ENCODE measurements around the gene ROBO1. TPM values are rescaled to one million over a fixed set of nuclear protein-coding genes. Genes with fewer than 3 reads are reported as not detected.
"Not testable (repeated sequence)": the region's sequence is repeated elsewhere in the genome, so short reads cannot be mapped to it uniquely, and the experiment has no call there.

Gene ROBO1
- total RNA-seq, 8 experiments from 2014 or later = 45.0 to 147 (median 67.8) TPM

DNA sequence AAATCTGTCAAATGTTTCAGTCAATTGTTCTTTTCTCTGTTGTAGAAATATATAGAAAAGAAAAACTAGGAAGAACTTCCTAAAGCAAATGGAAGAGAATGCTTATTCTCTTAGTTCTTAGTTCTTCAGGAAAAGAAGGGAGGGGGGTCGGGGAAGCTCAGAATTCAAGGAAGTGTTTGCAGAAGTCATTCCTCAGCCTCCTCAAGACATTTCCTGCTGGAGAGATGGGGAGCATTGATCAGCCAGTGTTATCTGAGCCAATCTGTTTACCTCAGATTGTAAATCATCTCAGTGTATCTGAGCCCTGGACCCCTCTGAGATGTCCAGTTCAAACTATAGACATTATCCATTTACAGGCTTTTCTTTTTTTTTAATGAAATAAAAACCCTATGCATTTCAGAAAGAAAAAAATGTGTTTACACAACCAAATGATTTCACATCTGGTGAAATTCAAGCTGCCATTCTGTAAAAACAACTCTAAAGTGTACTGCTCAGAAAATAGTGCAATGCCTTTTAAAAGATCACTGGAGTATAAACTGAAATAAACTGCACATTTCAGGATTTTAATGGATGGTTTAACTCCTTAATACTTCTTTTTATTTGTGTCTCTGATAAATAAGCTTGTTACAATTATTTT is 460.7 kb downstream of the ROBO1 start:
- ATAC-seq (replicated peaks in 6 of 8) = peak in 2 of 8 experiments; percentile 42 to 59

DNA sequence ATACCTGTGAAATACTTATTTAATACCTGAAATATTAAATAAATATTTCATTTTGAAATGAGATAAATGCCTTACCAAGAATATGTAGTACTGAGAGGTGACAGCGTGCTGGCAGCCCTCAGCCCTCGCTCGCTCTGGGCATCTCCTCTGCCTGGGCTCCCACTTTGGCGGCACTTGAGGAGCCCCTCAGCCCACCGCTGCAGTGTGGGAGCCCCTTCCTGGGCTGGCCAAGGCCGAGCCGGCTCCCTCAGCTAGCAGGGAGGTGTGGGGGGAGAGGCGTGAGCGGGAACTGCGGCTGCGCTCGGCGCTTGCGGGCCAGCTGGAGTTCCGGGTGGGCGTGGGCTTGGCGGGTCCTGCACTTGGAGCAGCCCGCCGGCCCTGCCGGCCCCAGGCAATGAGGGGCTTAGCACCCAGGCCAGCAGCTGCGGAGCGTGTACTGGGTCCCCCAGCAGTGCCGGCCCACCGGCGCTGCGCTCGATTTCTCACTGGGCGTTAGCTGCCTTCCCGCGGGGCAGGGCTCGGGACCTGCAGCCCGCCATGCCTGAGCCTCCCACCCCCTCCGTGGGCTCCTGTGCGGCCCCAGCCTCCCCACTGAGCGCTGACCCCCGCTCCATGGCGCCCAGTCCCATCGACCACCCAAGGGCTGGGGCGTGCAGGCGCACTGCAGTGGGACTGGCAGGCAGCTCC is 467.7 kb downstream of the ROBO1 start:
- H3K4me3 ChIP-seq; ATAC-seq (replicated peaks in 6 of 8); H3K4me1 ChIP-seq (replicated peaks in 1 of 2); H3K27ac ChIP-seq; in situ Hi-C loops (cut with MboI; ENCODE audit: low pct_unique_long_range_greater_than_20kb in 2 of 9, low sequenced_read_pairs in 9 of 9, unreplicated experiment in 9 of 9): not testable (repeated sequence)
- 74 to 100% (median 84%) methylated on average over 1 to 7 of the region's 40 CpGs; no CpG with 5 or more reads in 2 of the 10 experiments for whole genome bisulfite sequencing, 10 experiments

More for the DNA sequence above, 460.7 kb downstream of the ROBO1 start:
- WGBS, 10 experiments = 0 to 60% (median 16%) methylated on average over 1 of the region's 1 CpG; no CpG with 5 or more reads in 2 of the 10 experiments
- H3K27ac ChIP-seq = no peak overlapping the region
- H3K4me1 ChIP-seq (replicated peaks in 1 of 2) = peaks cover 0 to 6% of the 10 kb centered on the region in 2 donors
- H3K4me3 ChIP-seq = no peak overlapping the region
- in situ Hi-C loops (cut with MboI; ENCODE audit: low pct_unique_long_range_greater_than_20kb in 2 of 9, low sequenced_read_pairs in 9 of 9, unreplicated experiment in 9 of 9) = no loop called here

DNA sequence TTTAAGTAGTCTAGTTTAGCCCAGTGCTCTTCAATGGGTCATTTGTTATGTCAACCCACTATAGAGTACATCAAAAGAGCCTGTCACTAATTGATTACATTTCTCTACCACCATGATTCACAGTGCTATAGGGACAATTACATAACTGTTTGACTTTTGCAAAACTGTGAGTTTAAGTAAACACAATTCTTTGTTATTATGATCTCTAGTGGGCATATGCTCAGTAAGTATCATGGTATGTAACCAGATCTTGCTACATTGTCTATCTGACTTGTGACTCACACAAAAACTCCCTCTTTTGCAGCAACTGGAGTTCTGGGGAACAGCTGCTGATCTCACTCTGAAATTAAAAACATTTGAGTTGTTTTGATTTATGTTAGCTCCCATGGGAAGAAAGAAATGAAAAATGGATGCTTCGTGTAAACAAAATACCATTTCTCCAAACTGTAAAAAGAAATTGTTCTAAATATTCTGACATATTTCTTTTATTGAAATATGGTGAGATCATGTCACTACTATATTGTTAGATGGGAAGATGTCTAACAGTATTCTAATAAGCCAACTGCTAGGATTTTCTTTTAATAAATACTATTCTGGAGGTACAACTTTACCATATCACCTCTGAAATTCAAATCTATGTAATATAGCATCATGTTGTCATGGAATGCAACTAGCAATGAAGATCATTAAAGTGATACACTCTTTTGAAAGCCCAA is 470.4 kb downstream of the ROBO1 start:
- Histone ChIP-seq H3K4me3 (no peak overlapping the region), H3K27ac (no peak overlapping the region), H3K4me1 (replicated peaks in 1 of 2) (peaks cover 6 to 10% of the 10 kb centered on the region in 2 donors)
- WGBS, 10 experiments = 0 to 67% (median 8%) methylated on average over 1 of the region's 1 CpG; no CpG with 5 or more reads in 2 of the 10 experiments
- in situ Hi-C loops (cut with MboI; ENCODE audit: low pct_unique_long_range_greater_than_20kb in 2 of 9, low sequenced_read_pairs in 9 of 9, unreplicated experiment in 9 of 9) = no loop called here
- peak; percentile 63 to 97 (median 92) for ATAC-seq (replicated peaks in 6 of 8)

DNA sequence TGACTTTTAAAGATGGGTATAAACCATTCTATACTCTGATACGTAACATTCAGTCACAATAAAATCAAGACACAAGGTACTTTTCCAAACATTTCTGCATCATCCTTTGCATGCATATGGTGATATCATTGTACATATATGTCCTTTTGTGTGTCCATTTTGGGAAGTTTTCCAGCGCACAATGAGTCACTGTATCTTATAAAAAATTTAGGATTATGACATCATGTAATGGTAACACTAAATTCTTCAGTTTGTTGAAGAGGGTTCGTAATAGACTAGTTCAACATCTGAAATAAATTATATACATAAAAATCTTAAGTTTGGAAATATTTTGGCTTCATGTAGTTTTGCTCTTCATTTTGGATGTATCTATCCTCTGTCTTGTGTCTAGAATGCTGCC is 480.9 kb downstream of the ROBO1 start:
- H3K4me1 ChIP-seq (replicated peaks in 1 of 2) = no peaks in the 10 kb centered on the region
- no peak for ATAC-seq (replicated peaks in 6 of 8)
- WGBS, 10 experiments = 56 to 100% (median 83%) methylated on average over 2 to 3 of the region's 3 CpGs; no CpG with 5 or more reads in 1 of the 10 experiments
- in situ Hi-C loops (cut with MboI; ENCODE audit: low pct_unique_long_range_greater_than_20kb in 2 of 9, low sequenced_read_pairs in 9 of 9, unreplicated experiment in 9 of 9) = no loop called here
- H3K4me3 ChIP-seq = no peak overlapping the region
- no peak overlapping the region for H3K27ac ChIP-seq

DNA sequence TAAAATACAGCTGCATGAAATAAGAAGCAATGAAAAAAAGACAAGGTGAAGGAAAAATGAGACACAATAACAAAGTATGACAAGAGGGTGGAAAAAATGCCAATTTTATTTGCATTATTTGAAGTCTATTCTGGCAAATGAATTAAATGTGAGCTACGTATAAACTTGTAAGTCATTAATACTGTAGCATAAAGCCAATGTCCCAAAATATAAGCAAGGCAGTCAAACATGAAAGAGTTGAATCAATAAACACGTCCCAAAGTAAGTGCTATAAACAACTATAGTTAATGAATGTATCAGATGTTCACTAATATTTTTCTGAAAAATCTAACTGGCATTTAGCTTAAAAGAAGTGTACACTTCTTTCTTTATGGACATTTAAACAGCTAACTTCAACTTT is 481.9 kb downstream of the ROBO1 start:
- Histone ChIP-seq H3K4me3 (no peak overlapping the region), H3K27ac (no peak overlapping the region), H3K4me1 (replicated peaks in 1 of 2) (no peaks in the 10 kb centered on the region)
- no peak for ATAC-seq (replicated peaks in 6 of 8)
- in situ Hi-C loops (cut with MboI; ENCODE audit: low pct_unique_long_range_greater_than_20kb in 2 of 9, low sequenced_read_pairs in 9 of 9, unreplicated experiment in 9 of 9) = no loop called here
- 52 to 100% (median 82%) methylated on average over 1 to 2 of the region's 2 CpGs for WGBS, 10 experiments

DNA sequence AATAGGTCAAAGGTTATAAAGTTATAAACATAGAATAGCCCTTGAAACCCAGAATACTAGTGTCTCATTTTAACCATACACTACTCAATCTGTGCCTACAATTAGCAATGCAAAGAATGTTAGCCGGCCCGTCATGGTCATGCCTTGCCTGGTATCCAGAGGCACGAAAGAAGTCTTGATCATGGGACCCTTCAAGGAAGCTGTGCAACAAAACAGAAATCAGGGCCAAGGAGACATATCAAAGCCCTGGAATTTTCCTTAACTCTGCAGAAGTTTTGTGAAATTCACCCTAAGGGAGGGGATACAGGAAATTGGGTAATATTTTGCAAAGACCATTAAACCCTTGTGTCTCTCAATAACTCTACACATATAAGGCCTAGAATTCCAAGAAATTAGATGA is 482.4 kb downstream of the ROBO1 start:
- 80 to 95% (median 89%) methylated on average over 1 to 3 of the region's 3 CpGs; no CpG with 5 or more reads in 5 of the 10 experiments for WGBS, 10 experiments
- H3K4me3 ChIP-seq = no peak overlapping the region
- in situ Hi-C loops (cut with MboI; ENCODE audit: low pct_unique_long_range_greater_than_20kb in 2 of 9, low sequenced_read_pairs in 9 of 9, unreplicated experiment in 9 of 9) = no loop called here
- no peak overlapping the region for H3K27ac ChIP-seq
- no peak for ATAC-seq (replicated peaks in 6 of 8)
- no peaks in the 10 kb centered on the region for H3K4me1 ChIP-seq (replicated peaks in 1 of 2)

DNA sequence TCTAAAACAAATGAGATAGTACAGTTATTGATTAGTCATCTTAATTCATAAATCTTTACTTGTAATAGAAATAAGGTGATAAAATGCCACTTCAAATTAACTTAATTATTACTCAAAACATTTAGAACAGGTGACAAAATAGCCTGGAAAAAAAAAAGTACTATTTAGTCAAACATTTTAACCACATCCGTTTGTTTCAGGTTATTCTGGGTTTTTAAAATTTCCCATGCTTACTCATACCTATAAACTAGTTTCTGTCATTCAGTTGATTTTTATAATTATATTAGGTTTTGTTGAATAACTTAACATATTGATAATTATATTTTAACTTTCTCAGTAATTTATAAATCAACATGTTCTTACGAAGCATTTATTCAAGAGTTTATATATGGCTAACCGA is 483.0 kb downstream of the ROBO1 start:
- no peak for ATAC-seq (replicated peaks in 6 of 8)
- 82 to 100% (median 93%) methylated on average over 2 to 3 of the region's 3 CpGs for WGBS, 10 experiments
- H3K27ac ChIP-seq = no peak overlapping the region
- in situ Hi-C loops (cut with MboI; ENCODE audit: low pct_unique_long_range_greater_than_20kb in 2 of 9, low sequenced_read_pairs in 9 of 9, unreplicated experiment in 9 of 9) = no loop called here
- no peaks in the 10 kb centered on the region for H3K4me1 ChIP-seq (replicated peaks in 1 of 2)
- no peak overlapping the region for H3K4me3 ChIP-seq

DNA sequence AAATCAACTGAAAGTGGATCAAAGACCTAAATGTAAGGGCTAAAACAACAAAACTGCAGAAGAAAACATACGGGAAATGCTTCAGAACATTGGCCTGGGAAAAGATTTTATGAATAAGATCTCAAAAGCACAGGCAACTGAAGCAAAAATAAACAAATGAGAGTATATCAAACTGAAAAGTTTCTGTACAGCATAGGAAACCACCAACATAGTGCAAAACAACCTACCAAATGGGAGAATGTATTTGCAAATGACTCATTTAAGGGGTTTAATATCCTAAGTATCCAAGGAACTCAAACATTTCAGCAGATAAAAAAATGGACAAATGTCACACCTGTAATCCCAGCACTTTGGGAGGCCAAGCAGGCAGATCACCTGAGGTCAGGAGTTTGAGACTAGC is 489.1 kb downstream of the ROBO1 start:
- no peaks in the 10 kb centered on the region for H3K4me1 ChIP-seq (replicated peaks in 1 of 2)
- ATAC-seq (replicated peaks in 6 of 8) = no peak
- in situ Hi-C loops (cut with MboI; ENCODE audit: low pct_unique_long_range_greater_than_20kb in 2 of 9, low sequenced_read_pairs in 9 of 9, unreplicated experiment in 9 of 9) = no loop called here
- 33 to 100% (median 81%) methylated on average over 1 of the region's 1 CpG; no CpG with 5 or more reads in 2 of the 10 experiments for WGBS, 10 experiments
- H3K4me3 ChIP-seq = no peak overlapping the region
- H3K27ac ChIP-seq = no peak overlapping the region

DNA sequence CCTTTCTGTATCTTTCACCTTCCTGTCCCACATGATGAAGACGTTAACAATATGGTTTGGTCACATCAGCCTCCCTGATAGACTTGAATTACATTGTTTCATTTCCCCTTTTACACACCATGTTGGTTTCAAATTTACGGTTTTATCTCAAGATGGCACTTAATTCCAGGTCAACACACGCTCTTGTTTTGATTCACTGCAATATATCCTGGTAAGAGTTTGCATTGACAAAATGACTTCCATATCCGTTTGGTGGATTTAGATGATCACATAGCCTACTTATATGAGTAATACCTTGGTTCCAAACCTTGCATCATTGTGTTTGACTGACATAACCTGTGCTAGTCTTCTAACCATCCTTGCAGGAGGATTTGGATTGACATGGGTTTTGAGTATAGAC is 499.4 kb downstream of the ROBO1 start:
- peaks cover 0 to 3% of the 10 kb centered on the region in 2 donors for H3K4me1 ChIP-seq (replicated peaks in 1 of 2)
- H3K4me3 ChIP-seq = no peak overlapping the region
- WGBS, 10 experiments = 44 to 96% (median 94%) methylated on average over 3 to 4 of the region's 4 CpGs; no CpG with 5 or more reads in 1 of the 10 experiments
- H3K27ac ChIP-seq = no peak overlapping the region
- in situ Hi-C loops (cut with MboI; ENCODE audit: low pct_unique_long_range_greater_than_20kb in 2 of 9, low sequenced_read_pairs in 9 of 9, unreplicated experiment in 9 of 9) = no loop called here
- no peak for ATAC-seq (replicated peaks in 6 of 8)

DNA sequence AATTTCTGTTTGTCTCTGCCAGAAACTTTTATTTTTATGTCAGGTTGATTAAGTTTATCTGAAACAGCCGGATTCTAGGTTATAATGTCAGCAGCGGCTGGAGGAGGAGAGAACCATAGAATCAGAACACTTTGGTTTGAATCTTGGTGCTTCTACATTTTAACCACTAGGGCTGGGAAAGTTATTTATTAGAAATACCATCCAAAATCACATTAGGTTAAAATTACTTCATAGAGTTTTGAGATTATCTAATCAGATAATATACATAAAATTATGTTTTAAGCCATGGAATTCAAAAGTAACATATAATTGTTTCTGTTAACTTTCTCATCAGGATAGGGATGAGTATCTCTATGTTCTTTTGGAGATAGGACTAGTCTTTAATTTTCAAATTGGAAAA is 502.9 kb downstream of the ROBO1 start:
- no peaks in the 10 kb centered on the region for H3K4me1 ChIP-seq (replicated peaks in 1 of 2)
- no peak overlapping the region for H3K27ac ChIP-seq
- in situ Hi-C loops (cut with MboI; ENCODE audit: low pct_unique_long_range_greater_than_20kb in 2 of 9, low sequenced_read_pairs in 9 of 9, unreplicated experiment in 9 of 9) = no loop called here
- no peak overlapping the region for H3K4me3 ChIP-seq
- no peak for ATAC-seq (replicated peaks in 6 of 8)
- WGBS, 10 experiments = 86 to 100% (median 97%) methylated on average over 2 of the region's 2 CpGs; no CpG with 5 or more reads in 2 of the 10 experiments

DNA sequence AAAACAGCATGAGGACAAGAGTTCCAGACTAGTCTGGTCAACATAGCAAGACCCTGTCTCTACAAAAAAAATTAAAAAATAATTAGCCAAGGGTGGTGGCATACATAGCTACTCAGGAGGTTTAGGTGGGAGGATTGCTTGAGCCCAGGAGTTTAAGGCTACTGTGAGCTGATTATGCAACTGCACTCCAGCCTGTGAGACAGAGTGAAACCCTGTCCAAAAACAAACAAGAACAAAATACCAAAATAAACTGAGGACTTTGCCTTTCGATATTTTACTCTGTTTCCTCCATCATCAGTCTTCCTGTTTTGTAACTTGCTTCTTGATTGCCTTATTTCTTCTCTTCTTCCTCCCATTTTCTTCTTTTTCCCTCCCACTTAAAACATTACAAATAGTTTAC is 504.4 kb downstream of the ROBO1 start:
- 33 to 100% (median 89%) methylated on average over 1 of the region's 1 CpG; no CpG with 5 or more reads in 1 of the 10 experiments for WGBS, 10 experiments
- ATAC-seq (replicated peaks in 6 of 8) = no peak

DNA sequence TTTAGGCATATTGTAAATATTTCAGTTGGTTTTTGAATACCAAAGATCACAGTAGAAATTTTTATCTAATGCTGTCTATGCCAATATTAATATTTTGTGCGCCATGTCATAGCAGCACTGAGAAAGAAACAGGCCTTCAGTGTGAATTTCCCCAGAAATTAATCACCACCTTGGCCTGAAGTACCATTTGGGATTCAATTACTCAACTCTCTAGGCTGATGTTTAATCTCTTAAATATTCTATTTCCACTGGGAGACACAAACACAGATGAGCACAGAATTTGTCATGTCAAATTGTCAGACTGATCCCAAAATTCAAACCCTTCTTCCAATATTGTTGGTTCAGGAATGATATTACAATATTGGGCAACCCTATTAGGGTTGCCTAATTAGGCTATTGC is 509.3 kb downstream of the ROBO1 start:
- WGBS, 10 experiments = 50 to 100% (median 83%) methylated on average over 1 of the region's 1 CpG; no CpG with 5 or more reads in 5 of the 10 experiments
- Histone ChIP-seq H3K4me1 (replicated peaks in 1 of 2) (no peaks in the 10 kb centered on the region), H3K27ac (no peak overlapping the region), H3K4me3 (no peak overlapping the region)
- in situ Hi-C loops (cut with MboI; ENCODE audit: low pct_unique_long_range_greater_than_20kb in 2 of 9, low sequenced_read_pairs in 9 of 9, unreplicated experiment in 9 of 9) = no loop called here
- ATAC-seq (replicated peaks in 6 of 8) = no peak

More for the DNA sequence above, 504.4 kb downstream of the ROBO1 start:
- no peaks in the 10 kb centered on the region for H3K4me1 ChIP-seq (replicated peaks in 1 of 2)
- H3K27ac ChIP-seq = no peak overlapping the region
- in situ Hi-C loops (cut with MboI; ENCODE audit: low pct_unique_long_range_greater_than_20kb in 2 of 9, low sequenced_read_pairs in 9 of 9, unreplicated experiment in 9 of 9) = no loop called here
- no peak overlapping the region for H3K4me3 ChIP-seq

DNA sequence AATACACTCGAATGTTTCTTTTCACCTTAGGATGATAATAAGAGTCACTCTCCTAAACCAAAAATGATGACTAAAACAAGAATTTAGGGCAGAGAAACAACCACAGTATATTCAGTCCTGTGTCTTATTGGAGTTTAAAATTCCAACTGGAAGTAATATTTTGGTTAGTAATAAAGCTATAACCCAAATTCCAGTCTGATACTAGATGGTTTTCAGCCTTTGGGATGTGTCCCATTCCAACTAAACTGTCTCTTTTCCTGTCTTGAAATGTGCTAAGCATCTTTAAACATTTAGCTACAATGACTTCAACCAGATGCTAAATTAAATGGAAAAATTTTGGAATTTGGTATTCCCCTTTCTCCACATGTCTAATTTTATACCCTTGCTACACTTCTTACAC is 510.0 kb downstream of the ROBO1 start:
- Histone ChIP-seq H3K27ac (no peak overlapping the region), H3K4me1 (replicated peaks in 1 of 2) (no peaks in the 10 kb centered on the region), H3K4me3 (no peak overlapping the region)
- no peak for ATAC-seq (replicated peaks in 6 of 8)
- WGBS, 10 experiments = 0 to 100% (median 57%) methylated on average over 1 of the region's 1 CpG; no CpG with 5 or more reads in 2 of the 10 experiments
- in situ Hi-C loops (cut with MboI; ENCODE audit: low pct_unique_long_range_greater_than_20kb in 2 of 9, low sequenced_read_pairs in 9 of 9, unreplicated experiment in 9 of 9) = no loop called here
